CD4-positive, alpha-beta memory T cell (primary cell): Measurements from ENCODE around the gene BRI3. TPM values are rescaled to one million over a fixed set of nuclear protein-coding genes. Genes with fewer than 3 reads are reported as not detected.

Experiments used
- CTCF ChIA-PET: fragments of 350-600 bp; sonication (Branson Sonifier 250); formaldehyde crosslinking; loops from one replicate; lab custom pipeline; 2021; ENCODE audit warnings: inconsistent platforms; ENCODE audit not compliant: partially characterized antibody; lab: Charles Lee
- POLR2A ChIA-PET: fragments of 350-600 bp; sonication (Branson Sonifier 250); formaldehyde crosslinking; loops from one replicate; lab custom pipeline; 2021; ENCODE audit not compliant: partially characterized antibody; lab: Charles Lee
- DNase-seq, 5 donors: peaks; one replicate each; pipeline versions ENCODE4 v3.0.0 to v3.0.0-alpha.2; 2020 to 2022; ENCODE audit warnings: mixed read lengths in 1 of 5
- H3K27ac ChIP-seq: one replicate; pipeline ENCODE4 v1.7.0; 2013; ENCODE audit warnings: low read depth, low read length
- H3K27me3 ChIP-seq: 2 replicates; pipeline ENCODE4 v1.7.0; 2013; ENCODE audit warnings: mild to moderate bottlenecking, low read length, moderate library complexity; ENCODE audit not compliant: insufficient read depth
- H3K36me3 ChIP-seq: 2 replicates; pipeline ENCODE4 v1.7.0; 2013; ENCODE audit warnings: mild to moderate bottlenecking, low read length, moderate library complexity; ENCODE audit not compliant: insufficient read depth
- H3K4me1 ChIP-seq: 2 replicates; pipeline ENCODE4 v1.7.0; 2013; ENCODE audit warnings: mild to moderate bottlenecking, low read length, moderate library complexity; ENCODE audit not compliant: insufficient read depth
- H3K4me3 ChIP-seq, 2 donors: one replicate each; pipeline ENCODE4 v1.7.0; 2013; ENCODE audit warnings: low read length in 2 of 2, mild to moderate bottlenecking in 1 of 2
- H3K9me3 ChIP-seq, 2 donors: one replicate each; pipeline ENCODE4 v1.7.0; 2013; ENCODE audit warnings: low read length in 2 of 2, control low read depth in 1 of 2; ENCODE audit not compliant: control insufficient read depth in 1 of 2
- H3K27ac Mint-ChIP-seq, 7 donors: one replicate each; pipeline ENCODE4 v1.8.0; 2020 to 2021; ENCODE audit warnings: mixed read lengths in 7 of 7, mild to moderate bottlenecking in 6 of 7, inconsistent platforms in 3 of 7, moderate library complexity in 3 of 7
- H3K27me3 Mint-ChIP-seq, 2 donors: one replicate each; pipeline ENCODE4 v1.8.0; 2020 to 2021; ENCODE audit warnings: mixed read lengths in 2 of 2
- H3K36me3 Mint-ChIP-seq, 2 donors: one replicate each; pipeline ENCODE4 v1.8.0; 2020 to 2021; ENCODE audit warnings: mixed read lengths in 2 of 2, inconsistent platforms in 1 of 2, mild to moderate bottlenecking in 1 of 2
- H3K4me1 Mint-ChIP-seq, 4 donors: one replicate each; pipeline ENCODE4 v1.8.0; 2020 to 2021; ENCODE audit warnings: mixed read lengths in 4 of 4, mild to moderate bottlenecking in 1 of 4
- H3K4me3 Mint-ChIP-seq, 8 donors: one replicate each; pipeline ENCODE4 v1.8.0; 2020 to 2021; ENCODE audit warnings: mixed read lengths in 8 of 8, mild to moderate bottlenecking in 7 of 8, moderate library complexity in 6 of 8, inconsistent platforms in 3 of 8
- H3K9me3 Mint-ChIP-seq, 8 donors: one replicate each; pipeline ENCODE4 v1.8.0; 2020 to 2021; ENCODE audit warnings: mixed read lengths in 8 of 8, mild to moderate bottlenecking in 5 of 8, inconsistent platforms in 3 of 8, moderate library complexity in 1 of 8
- intact Hi-C: fragments of 100-400 bp; cut with micrococcal nuclease; formaldehyde crosslinking; loops from one replicate; pipeline ENCODE4 v1.15.1; 2023
- polyA plus RNA-seq, 2 donors: library from polyadenylated mRNA; unstranded; fragments of 300-500 nt; fragmentation: Illumina TruSeq; gene quantifications; one replicate each; pipeline ENCODE4 v1.2.3, GENCODE V29; 2021
- total RNA-seq, 2 experiments: library from RNA; stranded (reverse); gene quantifications; one replicate each; pipeline ENCODE4 v1.2.3, GENCODE V29; 2021

The BRI3 gene
- total and polyA plus RNA-seq, 4 experiments from 2014 or later = 14.6 to 80.4 (median 46.4) TPM

DNA sequence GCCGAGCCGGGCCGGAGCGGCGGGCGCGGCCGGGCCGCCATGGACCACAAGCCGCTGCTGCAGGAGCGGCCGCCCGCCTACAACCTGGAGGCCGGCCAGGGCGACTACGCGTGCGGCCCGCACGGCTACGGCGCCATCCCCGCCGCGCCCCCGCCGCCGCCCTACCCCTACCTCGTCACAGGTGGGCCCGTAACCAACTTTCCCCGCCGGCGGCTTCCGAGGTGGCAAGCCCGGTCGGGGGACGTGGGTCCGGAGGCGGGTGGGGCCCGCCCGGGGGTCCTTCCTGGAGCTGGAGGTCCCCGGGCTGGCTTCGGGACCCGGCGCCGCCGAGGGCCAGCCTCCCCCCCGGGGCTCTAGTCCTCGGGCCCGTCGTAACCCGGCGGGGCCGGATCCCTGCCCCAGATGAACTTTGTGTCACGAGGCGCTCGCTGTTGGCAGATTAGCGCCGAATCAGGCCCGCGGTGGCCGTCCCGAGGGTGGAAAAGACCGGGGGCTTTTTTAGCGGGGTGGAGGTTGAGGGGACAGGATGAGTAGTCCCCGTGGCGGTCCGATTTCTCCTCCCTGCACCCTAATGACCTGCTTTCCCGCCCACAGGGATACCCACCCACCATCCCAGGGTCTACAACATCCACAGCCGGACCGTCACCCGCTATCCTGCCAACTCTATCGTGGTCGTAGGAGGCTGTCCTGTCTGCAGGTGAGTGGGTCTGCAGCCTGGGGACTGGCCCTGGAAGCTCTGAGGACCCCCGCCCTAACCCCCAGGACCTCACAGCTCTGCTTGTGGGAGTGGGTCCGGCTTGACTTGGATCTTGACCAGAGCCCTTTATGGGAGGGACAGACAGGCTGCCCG is 496 bp downstream of the BRI3 start:
- Histone ChIP-seq H3K27ac (peak overlapping the region; percentile 74), H3K36me3 (no peaks in the 10 kb centered on the region), H3K27me3 (no peaks in the 10 kb centered on the region), H3K4me1 (peaks cover 43% of the 10 kb centered on the region), H3K4me3 (peak overlapping the region; percentile 52 to 63), H3K9me3 (no peaks in the 10 kb centered on the region)
- ChIA-PET POLR2A (interaction anchor here (0.6 to 4.5 kb wide), 4 partner anchors 25 to 174 kb away, joined by 3 to 71 read pairs (median 3); partner anchors contain the start of gene TECPR1), CTCF (interaction anchor here (1.2 kb wide), 1 partner anchor 29 kb away, joined by 3 read pairs; the partner anchor contains the start of gene TECPR1)
- Mint-ChIP-seq H3K27ac (peak overlapping the region; percentile 63 to 90 (median 81)), H3K27me3 (no peaks in the 10 kb centered on the region), H3K9me3 (no peaks in the 10 kb centered on the region), H3K4me3 (peak overlapping the region; percentile 78 to 86 (median 83)), H3K36me3 (peaks cover 0 to 6% of the 10 kb centered on the region in 2 donors), H3K4me1 (peaks cover 10 to 40% (median 32%) of the 10 kb centered on the region in 4 donors)
- DNase-seq = peak in 1 of 5 donors; percentile 55
- intact Hi-C loops = loop anchor here (1.0 to 10.0 kb wide), 6 partner anchors 30 to 1165 kb away; partner anchors contain the start of genes ASNS, SDHAF3, TECPR1 and TRRAP

GRCh38 chr7:98282703-98283102 is 1.2 kb downstream of the BRI3 start:
- peaks cover 10 to 44% (median 33%) of the 10 kb centered on the region in 4 donors for H3K4me1 Mint-ChIP-seq
- peak overlapping the region; percentile 68 to 90 (median 81) for H3K27ac Mint-ChIP-seq
- H3K27me3 ChIP-seq = no peaks in the 10 kb centered on the region
- H3K4me3 Mint-ChIP-seq = peak overlapping the region; percentile 78 to 86 (median 83)
- H3K36me3 ChIP-seq = no peaks in the 10 kb centered on the region
- no peaks in the 10 kb centered on the region for H3K9me3 ChIP-seq
- DNase-seq = no peak
- ChIA-PET POLR2A (interaction anchor here (1.0 to 4.5 kb wide), 2 partner anchors 31 to 71 kb away, joined by 3 to 71 read pairs; partner anchors contain the start of gene TECPR1), CTCF (interaction anchor here (1.2 kb wide), 1 partner anchor 30 kb away, joined by 3 read pairs; the partner anchor contains the start of gene TECPR1)
- H3K4me3 ChIP-seq = peak overlapping the region; percentile 52 to 63
- H3K4me1 ChIP-seq = peaks cover 43% of the 10 kb centered on the region
- H3K27me3 Mint-ChIP-seq = no peaks in the 10 kb centered on the region
- H3K9me3 Mint-ChIP-seq = no peaks in the 10 kb centered on the region
- H3K27ac ChIP-seq = peak overlapping the region; percentile 74
- peaks cover 0 to 6% of the 10 kb centered on the region in 2 donors for H3K36me3 Mint-ChIP-seq
- intact Hi-C loops = loop anchor here (5.0 to 10.0 kb wide), 2 partner anchors 408 to 1165 kb away; partner anchors contain the start of genes ASNS and SDHAF3

DNA sequence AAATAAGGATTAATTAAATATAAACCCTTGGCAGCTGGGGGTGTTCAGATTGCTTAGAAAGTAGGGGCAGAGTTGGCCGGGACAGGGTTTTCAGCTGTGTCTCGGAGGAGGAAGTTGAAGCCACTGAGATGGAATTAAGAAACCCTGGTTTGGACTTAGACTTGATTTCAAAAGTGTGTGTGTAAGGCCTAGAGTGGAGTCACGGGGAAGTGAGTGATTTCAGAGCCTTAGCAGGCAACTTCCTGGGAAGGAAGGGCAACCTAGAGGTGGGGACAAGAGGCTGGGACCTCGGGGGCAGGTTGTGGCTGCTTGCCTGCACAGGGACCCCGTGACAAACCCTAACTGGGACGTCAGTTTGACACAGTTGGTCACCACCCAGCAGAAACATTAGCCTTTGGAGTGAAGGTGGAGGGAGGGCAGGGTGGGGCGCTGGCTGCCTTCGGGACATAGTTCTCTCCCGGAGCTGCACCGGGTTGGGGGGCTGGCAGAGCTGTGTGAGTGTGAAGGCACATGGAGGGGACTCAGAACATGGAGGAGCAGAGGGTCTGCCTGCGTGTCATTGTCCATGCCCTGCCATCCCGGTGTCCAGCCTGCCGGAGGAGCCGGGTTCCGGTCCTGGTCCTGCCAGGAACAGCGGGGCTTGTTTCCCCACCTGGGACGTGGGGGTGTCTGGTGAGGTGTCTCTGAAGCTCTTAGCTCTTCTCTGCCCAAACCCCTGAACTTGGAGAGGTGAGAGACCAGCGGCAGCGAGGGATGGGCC is 1.8 kb downstream of the BRI3 start:
- POLR2A ChIA-PET = interaction anchor here (1.0 to 4.5 kb wide), 2 partner anchors 32 to 71 kb away, joined by 3 to 71 read pairs; partner anchors contain the start of gene TECPR1
- intact Hi-C loops = loop anchor here (5.0 to 10.0 kb wide), 2 partner anchors 409 to 1166 kb away; partner anchors contain the start of genes ASNS and SDHAF3
- Histone ChIP-seq H3K9me3 (no peaks in the 10 kb centered on the region), H3K27me3 (no peaks in the 10 kb centered on the region), H3K36me3 (no peaks in the 10 kb centered on the region), H3K4me1 (peaks cover 43% of the 10 kb centered on the region), H3K27ac (no peak overlapping the region), H3K4me3 (no peak overlapping the region)
- Mint-ChIP-seq H3K27ac (peak overlapping the region; percentile 68 to 90 (median 81)), H3K9me3 (no peaks in the 10 kb centered on the region), H3K27me3 (no peaks in the 10 kb centered on the region), H3K4me3 (peak overlapping the region; percentile 78 to 86 (median 83)), H3K4me1 (peaks cover 10 to 44% (median 33%) of the 10 kb centered on the region in 4 donors), H3K36me3 (peaks cover 0 to 6% of the 10 kb centered on the region in 2 donors)
- CTCF ChIA-PET = interaction anchor here (1.2 kb wide), 1 partner anchor 31 kb away, joined by 3 read pairs; the partner anchor contains the start of gene TECPR1
- no peak for DNase-seq

- Histone ChIP-seq H3K9me3 (no peaks in the 10 kb centered on the region), H3K27ac (no peak overlapping the region), H3K36me3 (no peaks in the 10 kb centered on the region), H3K4me1 (peaks cover 43% of the 10 kb centered on the region), H3K4me3 (no peak overlapping the region), H3K27me3 (no peaks in the 10 kb centered on the region)
- Mint-ChIP-seq H3K36me3 (peaks cover 0 to 8% of the 10 kb centered on the region in 2 donors), H3K4me3 (peak overlapping the region in 5 of 8 donors; percentile 12 to 44 (median 20)), H3K4me1 (peaks cover 12 to 44% (median 31%) of the 10 kb centered on the region in 4 donors), H3K9me3 (no peaks in the 10 kb centered on the region), H3K27me3 (no peaks in the 10 kb centered on the region), H3K27ac (peak overlapping the region in 3 of 7 donors; percentile 6 to 36 (median 6))
- ChIA-PET CTCF (no interaction called here), POLR2A (interaction anchor here (4.5 kb wide), 1 partner anchor 32 kb away, joined by 71 read pairs; the partner anchor contains the start of gene TECPR1)
- no peak for DNase-seq
- intact Hi-C loops = loop anchor here (5.0 to 10.0 kb wide), 2 partner anchors 409 to 1167 kb away; partner anchors contain the start of genes ASNS and SDHAF3
Observed at GRCh38 chr7:98283887-98284222, 2.4 kb downstream of the BRI3 start.

DNA sequence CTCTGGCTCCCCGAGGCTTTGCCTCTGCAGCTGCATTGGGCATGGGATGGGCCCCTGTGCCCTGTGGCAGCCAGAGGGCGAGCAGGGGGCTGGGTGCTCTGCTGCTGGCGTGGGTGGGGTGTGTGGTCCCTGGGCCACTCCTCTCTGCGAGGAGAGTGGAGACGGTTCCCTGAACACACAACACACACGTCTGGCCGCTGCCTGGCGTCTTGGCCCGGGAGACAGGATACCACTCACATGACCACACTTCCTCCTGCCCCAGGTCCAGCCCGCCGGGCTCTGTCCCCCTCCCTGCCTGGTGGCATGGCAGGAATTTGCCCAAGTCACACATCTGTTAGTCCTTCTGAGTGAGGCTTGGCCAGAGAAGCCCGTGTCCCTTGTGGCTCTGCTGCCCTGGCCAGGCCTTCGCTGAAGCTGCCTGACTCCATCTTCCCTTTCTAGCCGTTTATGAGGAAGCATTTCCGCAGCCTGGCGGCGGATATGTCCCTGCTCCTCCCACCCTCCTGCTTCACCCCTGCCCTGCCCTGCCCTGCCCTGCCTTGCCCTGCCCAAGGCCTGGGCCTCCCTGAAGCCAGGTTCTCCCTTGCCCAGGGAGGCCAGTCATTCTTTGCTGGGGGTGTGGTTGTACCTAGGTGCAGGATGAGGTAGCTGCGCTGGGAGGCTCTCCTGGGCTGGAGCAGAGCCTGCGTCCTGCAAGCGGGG is 3.0 kb downstream of the BRI3 start:
- Mint-ChIP-seq H3K9me3 (no peaks in the 10 kb centered on the region), H3K27ac (peak overlapping the region in 6 of 7 donors; percentile 30 to 78 (median 49)), H3K4me3 (peak overlapping the region in 7 of 8 donors; percentile 21 to 71 (median 46)), H3K36me3 (peaks cover 0 to 8% of the 10 kb centered on the region in 2 donors), H3K4me1 (peaks cover 12 to 44% (median 31%) of the 10 kb centered on the region in 4 donors), H3K27me3 (no peaks in the 10 kb centered on the region)
- peaks cover 43% of the 10 kb centered on the region for H3K4me1 ChIP-seq
- H3K9me3 ChIP-seq = no peaks in the 10 kb centered on the region
- no peak overlapping the region for H3K27ac ChIP-seq
- intact Hi-C loops = loop anchor here (5.0 to 10.0 kb wide), 2 partner anchors 410 to 1167 kb away; partner anchors contain the start of genes ASNS and SDHAF3
- ChIA-PET POLR2A (interaction anchor here (2.0 kb wide), 1 partner anchor 33 kb away, joined by 16 read pairs; the partner anchor contains the start of gene TECPR1), CTCF (no interaction called here)
- no peaks in the 10 kb centered on the region for H3K36me3 ChIP-seq
- no peaks in the 10 kb centered on the region for H3K27me3 ChIP-seq
- no peak for DNase-seq
- H3K4me3 ChIP-seq = no peak overlapping the region
